ENCODE data around the gene C19orf18. TPM values are rescaled to one million over a fixed set of nuclear protein-coding genes. Genes with fewer than 3 reads are reported as not detected.
"Not testable (repeated sequence)": the region's sequence is repeated elsewhere in the genome, so short reads cannot be mapped to it uniquely, and the experiment has no call there.

The C19orf18 gene
- total RNA-seq, 1 donor from 2014 or later, result 0.26 TPM

- Histone ChIP-seq H3K27me3 (ENCODE audit: control insufficient read depth, insufficient read depth, low read length) (no peaks in the 10 kb centered on the region), H3K4me3 (ENCODE audit: low read depth, low read length) (no peak overlapping the region), H3K36me3 (ENCODE audit: control insufficient read depth, insufficient read depth, low read length) (peaks cover 20% of the 10 kb centered on the region)
- TF ChIP-seq, protein P1, sequence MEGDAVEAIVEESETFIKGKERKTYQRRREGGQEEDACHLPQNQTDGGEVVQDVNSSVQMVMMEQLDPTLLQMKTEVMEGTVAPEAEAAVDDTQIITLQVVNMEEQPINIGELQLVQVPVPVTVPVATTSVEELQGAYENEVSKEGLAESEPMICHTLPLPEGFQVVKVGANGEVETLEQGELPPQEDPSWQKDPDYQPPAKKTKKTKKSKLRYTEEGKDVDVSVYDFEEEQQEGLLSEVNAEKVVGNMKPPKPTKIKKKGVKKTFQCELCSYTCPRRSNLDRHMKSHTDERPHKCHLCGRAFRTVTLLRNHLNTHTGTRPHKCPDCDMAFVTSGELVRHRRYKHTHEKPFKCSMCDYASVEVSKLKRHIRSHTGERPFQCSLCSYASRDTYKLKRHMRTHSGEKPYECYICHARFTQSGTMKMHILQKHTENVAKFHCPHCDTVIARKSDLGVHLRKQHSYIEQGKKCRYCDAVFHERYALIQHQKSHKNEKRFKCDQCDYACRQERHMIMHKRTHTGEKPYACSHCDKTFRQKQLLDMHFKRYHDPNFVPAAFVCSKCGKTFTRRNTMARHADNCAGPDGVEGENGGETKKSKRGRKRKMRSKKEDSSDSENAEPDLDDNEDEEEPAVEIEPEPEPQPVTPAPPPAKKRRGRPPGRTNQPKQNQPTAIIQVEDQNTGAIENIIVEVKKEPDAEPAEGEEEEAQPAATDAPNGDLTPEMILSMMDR (IDR thresholded peaks at IDR 0.05; ENCODE audit: insufficient read depth, low read length, severe bottlenecking), result no peak
- DNase-seq (ENCODE audit: low read depth), result no peak
- no peak for FAIRE-seq
Observed at GRCh38 chr19:57941593-57941992, 32.7 kb downstream of the C19orf18 start.

DNA sequence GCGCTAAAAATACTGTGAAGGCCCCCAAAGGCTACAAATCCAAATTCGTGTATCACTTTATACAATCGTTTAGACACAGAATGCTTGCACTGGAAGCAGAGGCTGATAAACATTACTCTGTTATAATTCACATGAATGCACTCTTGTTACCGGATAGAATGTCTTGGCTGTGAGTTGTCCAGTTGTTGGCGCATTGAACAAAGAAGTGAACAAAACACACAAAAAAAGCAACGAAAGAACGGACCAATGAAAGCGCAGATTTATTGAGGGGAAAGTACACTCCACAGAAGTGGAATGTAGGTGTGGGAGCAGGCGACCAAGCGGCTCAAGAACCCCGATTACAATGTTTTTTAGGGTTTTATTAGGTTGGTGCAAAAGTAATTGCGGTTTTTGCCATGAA is 38.6 kb downstream of the C19orf18 start:
- H3K27me3 ChIP-seq (ENCODE audit: control insufficient read depth, insufficient read depth, low read length), result no peaks in the 10 kb centered on the region
- TF ChIP-seq, protein P1 (IDR thresholded peaks at IDR 0.05; ENCODE audit: insufficient read depth, low read length, severe bottlenecking), result no peak
- no peak for FAIRE-seq
- peaks cover 1% of the 10 kb centered on the region for H3K36me3 ChIP-seq (ENCODE audit: control insufficient read depth, insufficient read depth, low read length)
- H3K4me3 ChIP-seq (ENCODE audit: low read depth, low read length), result no peak overlapping the region
- DNase-seq (ENCODE audit: low read depth), result no peak

GRCh38 chr19:57934820-57935665 is 39.3 kb downstream of the C19orf18 start, which contains the start of gene ZNF418:
Gene ZNF418 (minus strand): TSS chr19:57935402. CDS start chr19:57933822, 1,580 bp downstream.
- DNase-seq (ENCODE audit: low read depth), result peak; percentile 86
- peak; percentile 52 for FAIRE-seq
- Histone ChIP-seq H3K36me3 (ENCODE audit: control insufficient read depth, insufficient read depth, low read length) (peaks cover 3% of the 10 kb centered on the region), H3K27me3 (ENCODE audit: control insufficient read depth, insufficient read depth, low read length) (no peaks in the 10 kb centered on the region), H3K4me3 (ENCODE audit: low read depth, low read length) (peak within 1 kb of the TSS; percentile 75)
- TF ChIP-seq, protein P1 (IDR thresholded peaks at IDR 0.05; ENCODE audit: insufficient read depth, low read length, severe bottlenecking), result no peak

DNA sequence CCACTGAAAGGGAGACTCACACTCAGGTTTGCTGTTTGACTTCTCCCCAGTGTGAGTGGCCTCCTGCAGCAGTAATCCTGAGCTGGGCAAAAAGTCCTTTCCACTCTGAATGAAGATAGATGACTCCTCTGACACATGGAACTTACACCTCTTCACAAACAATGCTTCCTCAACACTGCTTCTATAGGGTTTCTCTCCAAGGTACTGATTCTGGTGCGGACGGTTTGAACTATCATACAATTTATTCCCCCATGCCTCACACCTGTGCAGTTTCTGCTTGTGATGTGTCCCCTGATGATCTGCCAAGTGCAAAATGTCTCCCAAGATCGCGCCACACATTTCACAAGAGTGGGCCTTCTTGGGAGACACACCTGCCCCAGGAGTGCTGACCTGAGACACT is 46.7 kb downstream of the C19orf18 start:
- FAIRE-seq (no peak), DNase-seq (ENCODE audit: low read depth) (no peak)
- Histone ChIP-seq H3K4me3 (ENCODE audit: low read depth, low read length) (no peak overlapping the region), H3K36me3 (ENCODE audit: control insufficient read depth, insufficient read depth, low read length) (peaks cover 12% of the 10 kb centered on the region), H3K27me3 (ENCODE audit: control insufficient read depth, insufficient read depth, low read length) (no peaks in the 10 kb centered on the region)
- TF ChIP-seq, protein P1 (IDR thresholded peaks at IDR 0.05; ENCODE audit: insufficient read depth, low read length, severe bottlenecking), result no peak

DNA sequence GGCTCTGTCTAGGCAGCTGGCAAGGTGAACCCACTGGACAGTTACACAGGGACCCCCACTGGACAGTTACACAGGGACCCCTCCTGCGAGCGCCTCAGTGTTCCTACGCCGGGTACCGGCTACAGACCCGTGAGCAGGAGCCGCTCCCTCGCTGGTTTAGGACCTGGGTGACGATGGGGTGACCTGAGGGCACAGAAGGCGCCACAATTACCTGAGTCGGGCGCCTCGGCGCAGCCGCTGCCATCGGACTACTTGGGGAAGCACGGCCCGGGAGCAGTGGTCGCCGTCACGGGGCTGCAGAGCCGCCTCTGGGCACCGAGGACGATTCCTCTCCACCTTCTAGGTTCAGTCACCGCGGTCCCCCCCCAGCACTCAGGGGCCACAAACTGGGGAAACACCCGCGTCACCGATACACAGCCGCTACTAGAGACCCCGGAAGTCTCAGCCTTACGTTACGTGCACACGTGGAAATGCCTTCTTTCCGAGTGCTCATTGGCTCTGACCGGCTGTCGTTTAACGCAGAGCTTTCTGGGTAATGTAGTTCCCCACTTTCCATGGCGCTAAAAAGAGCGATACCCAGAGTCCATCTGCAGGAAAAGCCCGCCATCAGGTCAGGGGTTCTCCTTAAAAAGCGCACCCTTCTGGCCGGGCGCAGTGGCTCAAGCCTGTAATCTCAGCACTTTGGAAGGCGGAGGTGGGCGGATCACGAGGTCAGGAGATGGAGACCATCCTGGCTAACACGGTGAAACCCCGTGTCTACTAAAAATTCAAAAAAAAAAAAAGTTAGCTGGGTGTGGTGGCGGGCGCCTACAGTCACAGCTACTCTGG is 58.0 kb downstream of the C19orf18 start, which contains the start of gene ZNF417:
Gene ZNF417 (minus strand): TSS at position 425 of the 828 bp plus-strand sequence. CDS start 181 bp downstream, at position 244.
- H3K27me3 ChIP-seq (ENCODE audit: control insufficient read depth, insufficient read depth, low read length); H3K36me3 ChIP-seq (ENCODE audit: control insufficient read depth, insufficient read depth, low read length): not testable (repeated sequence)
- FAIRE-seq, result peak; percentile 62
- peak within 1 kb of the TSS; percentile 82 for H3K4me3 ChIP-seq (ENCODE audit: low read depth, low read length)
- DNase-seq (ENCODE audit: low read depth), result peak; percentile 97
- TF ChIP-seq, protein P1 (IDR thresholded peaks at IDR 0.05; ENCODE audit: insufficient read depth, low read length, severe bottlenecking), result peak; percentile 29

Data from bronchial epithelial cell (primary cell).